Gastroesophageal sphincter (tissue), 4 donors: Measurements from ENCODE around the gene ZNF444. TPM values are rescaled to one million over a fixed set of nuclear protein-coding genes. Genes with fewer than 3 reads are reported as not detected.

Experiments
- ATAC-seq: fragments of 150-250 bp; one replicate; pipeline ENCODE4 v1.9.1; 2016; ENCODE audit warnings: mild to moderate bottlenecking, moderate library complexity
- H3K27ac ChIP-seq, 4 donors: fragments of 200-600 bp; sonication (generic) in 3 of 4; 1 replicate in 3 of 4; 2 replicates in 1 of 4; pipeline ENCODE4 v1.5.1; 2016 to 2019
- H3K27me3 ChIP-seq: fragments of 200-600 bp; sonication (generic); one replicate; pipeline ENCODE4 v1.5.1; 2019
- H3K36me3 ChIP-seq, 2 donors: fragments of 200-600 bp; sonication (generic); one replicate each; pipeline ENCODE4 v1.5.1; 2019; ENCODE audit warnings: control low read depth in 1 of 2
- H3K4me1 ChIP-seq, 3 donors: fragments of 200-600 bp; sonication (generic); 1 replicate in 2 of 3; 2 replicates in 1 of 3; pipeline ENCODE4 v1.5.1; 2016 to 2019; ENCODE audit warnings: control low read depth in 2 of 3
- H3K4me3 ChIP-seq, 2 donors: fragments of 200-600 bp; sonication (generic); one replicate each; pipeline ENCODE4 v1.5.1; 2019; ENCODE audit warnings: mild to moderate bottlenecking in 1 of 2, moderate library complexity in 1 of 2
- H3K9me3 ChIP-seq, 3 donors: fragments of 200-600 bp; sonication (generic); one replicate each; pipeline ENCODE4 v1.5.1; 2017 to 2019; ENCODE audit warnings: control low read depth in 2 of 3
- CTCF ChIP-seq, 4 experiments: fragments of 200-600 bp in 2 of 4; fragments of 450-650 bp in 2 of 4; sonication (generic) in 1 of 4; IDR thresholded peaks; one replicate each; pipeline ENCODE4 v1.5.1; 2017 to 2019; ENCODE audit warnings: antibody characterized with exemption in 4 of 4, mild to moderate bottlenecking in 2 of 4, moderate library complexity in 2 of 4
- EP300 ChIP-seq: sonication (generic); formaldehyde crosslinking; IDR thresholded peaks from one replicate; pipeline ENCODE4 v1.6.1; 2017; ENCODE audit warnings: antibody characterized with exemption, mild to moderate bottlenecking
- POLR2A ChIP-seq, 2 donors: fragments of 450-650 bp; IDR thresholded peaks; one replicate each; pipeline ENCODE4 v1.6.1; 2017; ENCODE audit warnings: antibody characterized with exemption in 2 of 2, mild to moderate bottlenecking in 2 of 2, moderate library complexity in 1 of 2
- POLR2AphosphoS5 ChIP-seq: sonication (generic); formaldehyde crosslinking; IDR thresholded peaks from one replicate; pipeline ENCODE4 v1.6.1; 2017; ENCODE audit warnings: antibody characterized with exemption
- WGBS, 2 donors: methylation state at CpG; one replicate each; pipeline ENCODE4 v1.1.5; 2018; ENCODE audit warnings: low coverage in 1 of 2; 5-methylcytosine and 5-hydroxymethylcytosine counted together
- total RNA-seq, 4 donors: library from RNA; depleted of rRNA; stranded (reverse); fragments of >200 nt; gene quantifications; one replicate each; pipeline ENCODE4 v1.1.0, GENCODE V29; 2016

ZNF444 gene
- total RNA-seq, 4 donors from 2014 or later: 36.2 to 57.9 (median 41.3) TPM

- H3K9me3 ChIP-seq: no peaks in the 10 kb centered on the region
- WGBS, 2 donors: 73 to 86% methylated on average over 10 to 13 of the region's 18 CpGs
- ATAC-seq: no peak
- H3K36me3 ChIP-seq: no peaks in the 10 kb centered on the region
- peaks cover 57% of the 10 kb centered on the region for H3K27me3 ChIP-seq
- H3K27ac ChIP-seq: no peak overlapping the region
- TF ChIP-seq POLR2A (IDR thresholded peaks at IDR 0.05) (no peak), EP300 (no peak), CTCF (IDR thresholded peaks at IDR 0.05) (no peak), POLR2AphosphoS5 (no peak)
- H3K4me3 ChIP-seq: no peak overlapping the region
- H3K4me1 ChIP-seq: peaks cover 0 to 2% (median 0%) of the 10 kb centered on the region in 3 donors
Observed at GRCh38 chr19:56176881-56177280, 35.8 kb downstream of the ZNF444 start.

- H3K4me3 ChIP-seq: no peak overlapping the region
- no peak overlapping the region for H3K27ac ChIP-seq
- no peaks in the 10 kb centered on the region for H3K9me3 ChIP-seq
- TF ChIP-seq EP300 (no peak), CTCF (IDR thresholded peaks at IDR 0.05) (no peak), POLR2A (IDR thresholded peaks at IDR 0.05) (no peak), POLR2AphosphoS5 (no peak)
- no peaks in the 10 kb centered on the region for H3K4me1 ChIP-seq
- ATAC-seq: no peak
- H3K27me3 ChIP-seq: peaks cover 58% of the 10 kb centered on the region
- 29 to 62% methylated on average over 8 to 9 of the region's 11 CpGs for WGBS, 2 donors
- H3K36me3 ChIP-seq: no peaks in the 10 kb centered on the region
Observed at GRCh38 chr19:56177564-56178243, 36.6 kb downstream of the ZNF444 start.

- peaks cover 39% of the 10 kb centered on the region for H3K27me3 ChIP-seq
- H3K36me3 ChIP-seq: no peaks in the 10 kb centered on the region
- no peak for ATAC-seq
- no peak for TF ChIP-seq POLR2AphosphoS5
- TF ChIP-seq POLR2A (IDR thresholded peaks at IDR 0.05): no peak
- no peak for TF ChIP-seq EP300
- no peak for TF ChIP-seq CTCF (IDR thresholded peaks at IDR 0.05)
- no peak overlapping the region for H3K4me3 ChIP-seq
- H3K9me3 ChIP-seq: no peaks in the 10 kb centered on the region
- WGBS, 2 donors: 77% methylated on average over 3 of the region's 17 CpGs; no CpG with 5 or more reads in 1 of the 2 donors
- H3K27ac ChIP-seq: no peak overlapping the region
- no peaks in the 10 kb centered on the region for H3K4me1 ChIP-seq
Observed at GRCh38 chr19:56189785-56190184, 48.7 kb downstream of the ZNF444 start.

- 86 to 100% methylated on average over 1 to 5 of the region's 7 CpGs for WGBS, 2 donors
- no peaks in the 10 kb centered on the region for H3K4me1 ChIP-seq
- no peaks in the 10 kb centered on the region for H3K9me3 ChIP-seq
- H3K27me3 ChIP-seq: peaks cover 34% of the 10 kb centered on the region
- no peak overlapping the region for H3K4me3 ChIP-seq
- no peak for TF ChIP-seq EP300
- no peak for TF ChIP-seq POLR2AphosphoS5
- TF ChIP-seq POLR2A (IDR thresholded peaks at IDR 0.05): no peak
- no peak for TF ChIP-seq CTCF (IDR thresholded peaks at IDR 0.05)
- no peak for ATAC-seq
- no peak overlapping the region for H3K27ac ChIP-seq
- no peaks in the 10 kb centered on the region for H3K36me3 ChIP-seq
Observed at GRCh38 chr19:56191115-56191514, 50.0 kb downstream of the ZNF444 start.

GRCh38 chr19:56191711-56192110, 50.6 kb downstream of the ZNF444 start:
- TF ChIP-seq POLR2A (IDR thresholded peaks at IDR 0.05) (no peak), CTCF (IDR thresholded peaks at IDR 0.05) (no peak), EP300 (no peak), POLR2AphosphoS5 (no peak)
- 33 to 80% methylated on average over 1 to 9 of the region's 10 CpGs for WGBS, 2 donors
- ATAC-seq: no peak

More at GRCh38 chr19:56191711-56192110, 50.6 kb downstream of the ZNF444 start:
- Histone ChIP-seq H3K27me3 (peaks cover 30% of the 10 kb centered on the region), H3K27ac (no peak overlapping the region), H3K4me3 (no peak overlapping the region), H3K9me3 (no peaks in the 10 kb centered on the region), H3K4me1 (no peaks in the 10 kb centered on the region), H3K36me3 (no peaks in the 10 kb centered on the region)
